COR-L47 (cell line): ENCODE data around the gene TRAPPC14.

ENCODE experiments used
- DNase-seq: peaks from one replicate; lab custom pipeline; 2025; lab: John Stamatoyannopoulos, UW

Gene TRAPPC14

GRCh38 chr7:100124301-100125230 is 34.0 kb downstream of the TRAPPC14 start:
- no peak for DNase-seq

GRCh38 chr7:100122568-100122967 is 36.0 kb downstream of the TRAPPC14 start:
- DNase-seq = no peak

- DNase-seq = peak; percentile 63
Measured at GRCh38 chr7:100122067-100122466, 36.5 kb downstream of the TRAPPC14 start.

- no peak for DNase-seq
Measured at GRCh38 chr7:100120733-100121036, 37.8 kb downstream of the TRAPPC14 start.

- DNase-seq = no peak
Measured at GRCh38 chr7:100119970-100120732, 38.4 kb downstream of the TRAPPC14 start.

- DNase-seq = peak; percentile 96
Measured at GRCh38 chr7:100119072-100119969, 39.2 kb downstream of the TRAPPC14 start, which contains the start of the genes CNPY4 and TAF6. Gene CNPY4 (plus strand): TSS chr7:100119634. CDS start chr7:100119745, 111 bp downstream. Gene TAF6 (minus strand): TSS chr7:100119358. CDS start chr7:100114209, 5,149 bp downstream.

- DNase-seq = no peak
Measured at GRCh38 chr7:100118388-100119071, 40.0 kb downstream of the TRAPPC14 start.

GRCh38 chr7:100115026-100115425 is 43.5 kb downstream of the TRAPPC14 start:
- DNase-seq = no peak

- no peak for DNase-seq
Measured at GRCh38 chr7:100111914-100112313, 46.6 kb downstream of the TRAPPC14 start.

- DNase-seq = no peak
Measured at GRCh38 chr7:100111156-100111555, 47.4 kb downstream of the TRAPPC14 start.

- no peak for DNase-seq
Measured at GRCh38 chr7:100109521-100110163, 48.9 kb downstream of the TRAPPC14 start.

GRCh38 chr7:100107890-100108289 is 50.6 kb downstream of the TRAPPC14 start:
- DNase-seq = no peak

GRCh38 chr7:100107125-100107737 is 51.3 kb downstream of the TRAPPC14 start:
- DNase-seq = no peak

GRCh38 chr7:100106633-100107032 is 51.9 kb downstream of the TRAPPC14 start:
- no peak for DNase-seq

GRCh38 chr7:100105534-100105933 is 53.0 kb downstream of the TRAPPC14 start:
- DNase-seq = no peak
